T-cell (primary cell): ENCODE data around the gene TERC. TPM values are rescaled to one million over a fixed set of nuclear protein-coding genes. Genes with fewer than 3 reads are reported as not detected.
A peak's percentile ranks its signal among the peaks of the same experiment; 100 is the strongest.

Experiments used
- ATAC-seq, 4 experiments: fragments of 200-7000 bp in 3 of 4; fragments of 150-1000 bp in 1 of 4; cut with Tn5 transposase; replicated peaks in 1 of 4; 1 replicate in 3 of 4; 2 replicates in 1 of 4; pipeline ENCODE4 v1.10.0; 2021; ENCODE audit warnings: moderate library complexity in 3 of 4, mild to moderate bottlenecking in 2 of 4, moderate number of reproducible peaks in 1 of 4
- CTCF ChIA-PET, 2 donors: fragments of 300-600 bp; sonication (Branson Sonifier 250); formaldehyde crosslinking; loops; one replicate each; lab custom pipeline; 2022; ENCODE audit warnings: antibody characterized with exemption in 2 of 2; lab: Charles Lee
- POLR2A ChIA-PET, 2 donors: fragments of 300-600 bp; sonication (Branson Sonifier 250); formaldehyde crosslinking; loops; one replicate each; lab custom pipeline; 2022; ENCODE audit warnings: antibody characterized with exemption in 2 of 2; lab: Charles Lee
- DNase-seq, 35 experiments: peaks; one replicate each; pipeline versions ENCODE4 v3.0.0 to v3.0.0-alpha.2; 2013 to 2023
- H3K27ac ChIP-seq: one replicate; pipeline ENCODE4 v1.5.1; 2013; ENCODE audit warnings: low read length
- H3K27me3 ChIP-seq, 2 experiments: replicated peaks in 1 of 2; 1 replicate in 1 of 2; 2 replicates in 1 of 2; pipeline versions ENCODE4 v1.6.1 to v1.7.0; 2013; ENCODE audit warnings: low read length in 1 of 2, mixed read lengths in 1 of 2; ENCODE audit not compliant: control insufficient read depth in 2 of 2, insufficient read depth in 2 of 2; ENCODE audit errors: extremely low read depth in 1 of 2
- H3K36me3 ChIP-seq, 2 donors: 1 replicate in 1 of 2; 2 replicates in 1 of 2; pipeline versions ENCODE4 v1.6.1 to v1.7.0; 2013; ENCODE audit warnings: low read length in 1 of 2; ENCODE audit not compliant: control insufficient read depth in 2 of 2, insufficient read depth in 1 of 2; ENCODE audit errors: extremely low read depth in 1 of 2
- H3K4me1 ChIP-seq, 2 experiments: 1 replicate in 1 of 2; 2 replicates in 1 of 2; pipeline versions ENCODE4 v1.6.1 to v1.7.0; 2013; ENCODE audit warnings: low read length in 2 of 2, mixed read lengths in 1 of 2; ENCODE audit not compliant: insufficient read depth in 2 of 2, control insufficient read depth in 1 of 2; ENCODE audit errors: extremely low read depth in 1 of 2
- H3K4me3 ChIP-seq, 2 donors: 1 replicate in 1 of 2; 2 replicates in 1 of 2; pipeline versions ENCODE4 v1.5.1 to v1.7.0; 2013; ENCODE audit warnings: mild to moderate bottlenecking in 2 of 2, low read length in 1 of 2, moderate library complexity in 1 of 2; ENCODE audit not compliant: control insufficient read depth in 1 of 2; ENCODE audit errors: extremely low read depth in 1 of 2
- H3K9me3 ChIP-seq: 2 replicates; pipeline ENCODE4 v1.7.0; 2013
- H3K27ac Mint-ChIP-seq, 2 donors: one replicate each; pipeline ENCODE4 v1.8.0; 2020 to 2021; ENCODE audit warnings: mild to moderate bottlenecking in 2 of 2, mixed read lengths in 2 of 2
- H3K27me3 Mint-ChIP-seq, 2 donors: one replicate each; pipeline ENCODE4 v1.8.0; 2021 to 2022; ENCODE audit warnings: mixed read lengths in 2 of 2
- H3K36me3 Mint-ChIP-seq: one replicate; pipeline ENCODE4 v1.8.0; 2021; ENCODE audit warnings: mixed read lengths
- H3K4me1 Mint-ChIP-seq, 3 donors: one replicate each; pipeline ENCODE4 v1.8.0; 2020 to 2022; ENCODE audit warnings: mixed read lengths in 3 of 3, mild to moderate bottlenecking in 1 of 3
- H3K4me3 Mint-ChIP-seq, 3 donors: one replicate each; pipeline ENCODE4 v1.8.0; 2020 to 2022; ENCODE audit warnings: mild to moderate bottlenecking in 3 of 3, mixed read lengths in 3 of 3, moderate library complexity in 3 of 3
- H3K9me3 Mint-ChIP-seq, 3 donors: one replicate each; pipeline ENCODE4 v1.8.0; 2020 to 2022; ENCODE audit warnings: mixed read lengths in 3 of 3
- WGBS: methylation state at CpG from one replicate; pipeline ENCODE4 v1.1.5; 2013; ENCODE audit warnings: missing lambda C conversion rate; ENCODE audit not compliant: insufficient coverage; 5-methylcytosine and 5-hydroxymethylcytosine counted together
- total RNA-seq, 35 experiments: library from RNA in 6 of 35; stranded (reverse) in 6 of 35; fragments of 120-200 nt in 1 of 35; gene quantifications; one replicate each; pipeline versions ENCODE4 v1.2.1 to v1.2.4 and lab custom pipeline; 2013 to 2026

Gene TERC
- total RNA-seq, 5 donors from 2014 or later (not counting 1 experiment from before 2014, with no cell fraction given) = 10.3 to 22.4 (median 12.8) TPM

DNA sequence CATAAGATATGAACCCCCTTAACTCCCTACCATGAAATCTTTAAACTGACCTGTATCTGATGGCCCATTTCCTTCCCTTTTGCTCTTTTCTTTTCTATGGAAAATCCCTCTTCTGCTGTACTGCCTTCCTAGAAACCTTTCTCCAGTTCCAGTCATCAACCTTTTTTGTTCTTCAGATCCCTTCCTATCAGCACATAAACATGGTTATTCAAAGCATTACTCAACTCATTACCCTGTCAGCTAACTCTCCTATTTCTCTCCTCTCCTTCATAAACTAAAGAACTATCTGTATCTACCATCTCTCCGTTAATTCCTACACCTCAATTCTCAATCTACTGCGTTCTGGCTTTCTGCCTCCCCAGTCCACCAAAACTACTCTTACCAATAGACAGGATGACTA is 13.0 kb downstream of the TERC start:
- Mint-ChIP-seq H3K4me3 (no peak overlapping the region), H3K9me3 (no peaks in the 10 kb centered on the region), H3K36me3 (no peaks in the 10 kb centered on the region), H3K4me1 (peaks cover 0 to 9% (median 6%) of the 10 kb centered on the region in 3 donors), H3K27me3 (peaks cover 24 to 35% of the 10 kb centered on the region in 2 donors), H3K27ac (no peak overlapping the region)
- Histone ChIP-seq H3K27ac (no peak overlapping the region), H3K4me3 (no peak overlapping the region), H3K9me3 (no peaks in the 10 kb centered on the region), H3K36me3 (no peaks in the 10 kb centered on the region), H3K4me1 (no peaks in the 10 kb centered on the region), H3K27me3 (peaks cover 0 to 6% of the 10 kb centered on the region in 2 experiments)
- ATAC-seq (no peak), DNase-seq (no peak)
- POLR2A ChIA-PET = interaction anchor here in 1 of 2 donors (0.7 kb wide), 1 partner anchor 10 kb away, joined by 4 read pairs; no protein-coding TSS in a partner anchor
- no CpG with 5 or more reads among the region's 2 CpGs for WGBS
- CTCF ChIA-PET = no interaction called here

DNA sequence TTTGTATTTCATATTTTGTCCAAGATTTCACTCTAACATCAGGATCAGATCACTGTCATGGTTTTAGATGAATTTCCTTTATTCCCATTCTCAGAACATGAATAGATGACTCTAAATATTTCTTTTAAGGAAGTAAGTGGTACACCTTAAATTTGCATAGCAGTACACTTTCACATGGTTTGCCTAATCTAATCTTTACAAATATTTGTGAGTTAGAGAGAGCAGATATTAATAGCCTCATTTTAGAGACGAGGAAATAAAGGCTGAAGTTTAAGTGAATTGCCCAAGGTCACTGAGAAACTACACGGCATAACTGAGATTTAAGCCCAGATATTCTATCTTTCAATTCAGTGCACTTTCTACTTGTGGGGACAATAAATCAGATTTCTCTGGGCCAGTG is 14.2 kb downstream of the TERC start:
- Mint-ChIP-seq H3K9me3 (no peaks in the 10 kb centered on the region), H3K4me3 (no peak overlapping the region), H3K4me1 (peaks cover 0 to 9% (median 6%) of the 10 kb centered on the region in 3 donors), H3K27ac (no peak overlapping the region), H3K27me3 (peaks cover 36 to 39% of the 10 kb centered on the region in 2 donors), H3K36me3 (no peaks in the 10 kb centered on the region)
- H3K4me1 ChIP-seq = no peaks in the 10 kb centered on the region
- ATAC-seq = no peak
- 100% methylated on average over 1 of the region's 2 CpGs for WGBS
- no peaks in the 10 kb centered on the region for H3K9me3 ChIP-seq
- H3K27ac ChIP-seq = no peak overlapping the region
- CTCF ChIA-PET = interaction anchor here in 1 of 2 donors (0.5 kb wide), 1 partner anchor 297 kb away, joined by 5 read pairs; no protein-coding TSS in a partner anchor
- POLR2A ChIA-PET = no interaction called here
- DNase-seq = no peak
- H3K27me3 ChIP-seq = peaks cover 0 to 6% of the 10 kb centered on the region in 2 experiments
- no peak overlapping the region for H3K4me3 ChIP-seq
- H3K36me3 ChIP-seq = no peaks in the 10 kb centered on the region

DNA sequence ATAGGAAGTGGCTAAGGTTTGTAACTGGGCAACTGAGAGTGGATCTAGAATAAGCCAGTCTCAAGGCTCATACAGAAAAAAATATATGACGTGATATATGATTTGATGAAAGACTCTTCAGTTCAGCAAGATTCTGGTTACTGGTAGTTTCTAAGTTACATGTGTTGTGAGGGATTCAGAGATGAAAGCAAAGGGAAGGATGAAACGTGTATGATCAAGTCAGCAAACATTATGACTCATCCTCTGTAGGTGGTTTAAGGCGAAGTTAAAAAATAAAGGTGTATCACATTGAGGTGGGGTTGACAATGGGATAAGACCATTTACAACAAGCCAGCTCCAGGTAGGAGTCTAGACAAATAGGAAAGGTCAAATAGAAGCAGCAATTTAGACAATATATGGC is 16.2 kb downstream of the TERC start:
- Mint-ChIP-seq H3K36me3 (no peaks in the 10 kb centered on the region), H3K4me1 (peaks cover 0 to 9% (median 6%) of the 10 kb centered on the region in 3 donors), H3K4me3 (no peak overlapping the region), H3K9me3 (no peaks in the 10 kb centered on the region), H3K27me3 (peaks cover 36 to 39% of the 10 kb centered on the region in 2 donors), H3K27ac (peak overlapping the region in 1 of 2 donors; percentile 4)
- ATAC-seq = peak; percentile 52 to 76 (median 62)
- Histone ChIP-seq H3K27me3 (peaks cover 0 to 6% of the 10 kb centered on the region in 2 experiments), H3K36me3 (no peaks in the 10 kb centered on the region), H3K4me3 (no peak overlapping the region), H3K27ac (no peak overlapping the region), H3K9me3 (no peaks in the 10 kb centered on the region), H3K4me1 (no peaks in the 10 kb centered on the region)
- POLR2A ChIA-PET = no interaction called here
- WGBS = 0% methylated on average over 2 of the region's 3 CpGs
- DNase-seq = no peak
- CTCF ChIA-PET = no interaction called here

DNA sequence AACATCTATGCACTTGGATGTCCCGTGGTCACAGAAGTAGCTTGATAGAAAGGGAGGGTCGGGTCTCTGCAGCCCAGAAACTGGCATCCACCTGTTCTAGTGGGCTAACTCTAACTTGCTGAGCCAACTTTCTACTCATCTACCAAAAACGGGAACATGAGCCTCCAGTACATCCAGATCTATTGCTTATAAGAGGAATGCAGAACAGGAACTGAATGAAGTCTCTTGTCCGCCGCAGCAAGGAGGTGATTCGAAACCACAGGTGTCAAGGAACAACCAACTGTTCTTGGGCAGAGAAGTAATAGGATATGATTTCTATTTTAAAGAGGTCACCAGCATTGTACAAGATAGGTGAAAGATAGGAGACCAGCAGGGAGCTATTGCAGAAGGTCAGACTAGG is 17.9 kb downstream of the TERC start:
- Mint-ChIP-seq H3K27me3 (peaks cover 32 to 34% of the 10 kb centered on the region in 2 donors), H3K36me3 (no peaks in the 10 kb centered on the region)

DNA sequence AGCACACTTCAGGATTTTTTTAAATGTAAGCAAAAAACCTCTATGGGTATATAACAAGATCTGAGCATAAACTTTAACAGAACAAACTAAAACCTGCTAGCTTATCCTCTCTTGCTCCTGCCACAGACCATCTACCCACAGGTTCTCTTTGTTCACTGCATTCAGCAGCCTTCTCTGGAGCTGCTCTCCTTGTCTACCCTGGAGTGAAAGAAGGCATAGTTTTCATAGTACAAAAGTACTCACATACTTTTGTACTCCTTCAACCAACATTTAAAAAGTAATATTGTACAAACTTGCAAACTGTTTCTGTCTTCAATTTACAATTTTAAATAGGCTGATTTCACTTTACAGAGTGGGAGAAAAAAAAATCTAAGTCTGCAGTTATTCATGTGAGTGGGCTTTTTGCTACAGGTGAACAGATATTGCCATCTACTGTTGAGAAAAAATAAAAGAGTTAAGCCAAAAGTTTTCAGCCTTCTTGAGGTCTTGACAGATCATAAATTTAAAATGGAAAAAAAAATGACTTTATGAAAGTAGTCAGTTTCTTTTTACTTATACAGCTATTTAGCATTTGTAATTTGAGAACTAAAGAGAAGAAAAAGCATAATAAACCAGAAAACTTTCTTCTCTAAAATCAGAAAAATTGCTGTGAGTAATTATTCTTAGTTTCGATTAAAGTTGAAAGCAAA is 20.4 kb downstream of the TERC start:
- no CpG with 5 or more reads among the region's 1 CpG for WGBS
- Histone ChIP-seq H3K4me3 (no peak overlapping the region), H3K9me3 (no peaks in the 10 kb centered on the region), H3K27ac (no peak overlapping the region), H3K4me1 (no peaks in the 10 kb centered on the region), H3K36me3 (no peaks in the 10 kb centered on the region), H3K27me3 (peaks cover 0 to 3% of the 10 kb centered on the region in 2 experiments)
- H3K36me3 Mint-ChIP-seq = no peaks in the 10 kb centered on the region
- no peaks in the 10 kb centered on the region for H3K9me3 Mint-ChIP-seq
- POLR2A ChIA-PET = no interaction called here
- DNase-seq (peak in 1 of 35 experiments; percentile 20), ATAC-seq (no peak)
- H3K4me3 Mint-ChIP-seq = no peak overlapping the region
- H3K27ac Mint-ChIP-seq = no peak overlapping the region
- CTCF ChIA-PET = interaction anchor here (0.5 to 1.0 kb wide), 6 partner anchors 82 to 1736 kb away, joined by 3 to 6 read pairs (median 3); no protein-coding TSS in a partner anchor
- peaks cover 0 to 9% (median 6%) of the 10 kb centered on the region in 3 donors for H3K4me1 Mint-ChIP-seq
- peaks cover 32 to 35% of the 10 kb centered on the region in 2 donors for H3K27me3 Mint-ChIP-seq

More for the DNA sequence above, 17.9 kb downstream of the TERC start:
- ChIA-PET POLR2A (no interaction called here), CTCF (no interaction called here)
- H3K4me3 Mint-ChIP-seq = no peak overlapping the region
- WGBS = no CpG with 5 or more reads among the region's 6 CpGs
- no peak for DNase-seq
- ATAC-seq = no peak
- Histone ChIP-seq H3K9me3 (no peaks in the 10 kb centered on the region), H3K4me3 (no peak overlapping the region), H3K4me1 (no peaks in the 10 kb centered on the region), H3K27ac (no peak overlapping the region), H3K27me3 (peaks cover 0 to 6% of the 10 kb centered on the region in 2 experiments), H3K36me3 (no peaks in the 10 kb centered on the region)
- H3K4me1 Mint-ChIP-seq = peaks cover 0 to 9% (median 6%) of the 10 kb centered on the region in 3 donors
- no peaks in the 10 kb centered on the region for H3K9me3 Mint-ChIP-seq
- no peak overlapping the region for H3K27ac Mint-ChIP-seq

DNA sequence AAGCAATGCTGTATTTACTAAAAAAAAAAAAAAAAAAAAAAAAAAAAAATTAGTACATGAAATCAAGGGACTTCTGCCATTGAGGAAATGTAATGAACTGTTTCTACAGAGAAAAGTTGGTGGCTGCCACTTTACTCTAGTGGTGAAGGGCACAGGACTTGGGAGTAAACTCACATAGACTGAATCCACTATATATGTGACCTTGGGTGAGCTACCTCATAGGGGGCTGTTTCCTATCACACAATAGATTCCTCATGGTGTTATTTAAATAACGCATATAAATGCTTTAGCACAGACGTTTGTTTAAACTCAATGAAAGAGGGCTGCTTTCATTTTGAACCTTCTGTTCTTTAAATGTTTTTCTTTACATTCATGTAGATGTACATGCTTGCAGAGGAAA is 25.8 kb downstream of the TERC start:
- ATAC-seq = no peak

More for the DNA sequence above, 25.8 kb downstream of the TERC start:
- no peaks in the 10 kb centered on the region for H3K36me3 Mint-ChIP-seq
- no CpG with 5 or more reads among the region's 2 CpGs for WGBS
- POLR2A ChIA-PET = interaction anchor here in 1 of 2 donors (0.6 kb wide), 1 partner anchor 644 kb away, joined by 3 read pairs; no protein-coding TSS in a partner anchor
- H3K4me1 Mint-ChIP-seq = no peaks in the 10 kb centered on the region
- no peak overlapping the region for H3K27ac ChIP-seq
- H3K27me3 Mint-ChIP-seq = peaks cover 8 to 15% of the 10 kb centered on the region in 2 donors
- H3K36me3 ChIP-seq = no peaks in the 10 kb centered on the region
- no peak overlapping the region for H3K4me3 Mint-ChIP-seq
- H3K9me3 Mint-ChIP-seq = peaks cover 3 to 11% (median 9%) of the 10 kb centered on the region in 3 donors
- CTCF ChIA-PET = no interaction called here
- no peak overlapping the region for H3K27ac Mint-ChIP-seq
- H3K9me3 ChIP-seq = no peaks in the 10 kb centered on the region
- no peak for DNase-seq
- no peaks in the 10 kb centered on the region for H3K27me3 ChIP-seq
- no peaks in the 10 kb centered on the region for H3K4me1 ChIP-seq
- H3K4me3 ChIP-seq = no peak overlapping the region
